HG03045 (cell line): Measurements from ENCODE around the gene VIP.

ENCODE experiments used
- ATAC-seq: cut with Tn5 transposase; IDR thresholded peaks from one replicate; pipeline ENCODE4 v1.9.1; 2021; ENCODE audit warnings: mild to moderate bottlenecking, moderate library complexity; ENCODE audit not compliant: unreplicated experiment

The VIP gene

GRCh38 chr6:152775428-152775827, 24.8 kb downstream of the VIP start:
- no peak for ATAC-seq

GRCh38 chr6:152776833-152777232, 26.2 kb downstream of the VIP start:
- no peak for ATAC-seq

- no peak for ATAC-seq
These were observed 32.8 kb downstream of the VIP start for GRCh38 chr6:152783217-152783878.

GRCh38 chr6:152794696-152795095, 44.1 kb downstream of the VIP start:
- no peak for ATAC-seq

GRCh38 chr6:152804150-152804549, 53.6 kb downstream of the VIP start:
- ATAC-seq = no peak
